HPDE6-E6E7 (cell line): ENCODE data around the gene AIP.
"Not testable (repeated sequence)": the region's sequence is repeated elsewhere in the genome, so short reads cannot be mapped to it uniquely, and the experiment has no call there.

ENCODE experiments used
- DNase-seq: peaks from one replicate; pipeline ENCODE4 v3.0.0; 2011; ENCODE audit warnings: missing footprints; ENCODE audit errors: extremely low spot score

The AIP gene

DNA sequence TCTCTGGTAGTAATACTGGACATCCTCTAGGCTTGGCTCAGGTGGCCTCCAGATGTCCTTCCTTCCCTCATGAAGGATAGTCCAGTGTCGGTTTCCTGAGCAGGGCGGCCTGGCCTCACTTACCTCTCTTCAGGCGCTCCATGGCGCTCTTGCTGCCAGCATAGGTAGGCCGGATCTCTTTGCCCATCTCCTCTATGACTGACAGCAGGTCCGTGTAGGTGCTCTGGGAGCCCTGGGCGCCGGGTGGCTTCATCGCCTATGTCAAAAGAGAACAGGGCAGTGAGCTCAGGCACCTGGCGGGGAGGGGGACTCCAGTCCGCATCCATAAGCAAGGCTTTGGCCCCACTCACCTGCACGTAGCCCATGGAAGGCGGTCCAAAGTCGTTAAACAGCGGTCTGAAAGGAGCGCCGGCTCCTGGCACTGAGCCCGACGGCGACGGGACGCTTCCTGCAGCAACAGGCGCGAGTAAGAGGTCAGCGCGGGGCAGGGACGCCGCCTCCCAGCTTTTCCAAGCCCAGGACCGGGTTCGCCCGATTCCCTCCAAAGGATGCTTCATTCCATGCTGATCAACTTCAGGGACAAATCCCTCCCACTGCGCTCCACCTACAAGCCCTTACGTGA is 24.5 kb downstream of the AIP start:
- no peak for DNase-seq

DNA sequence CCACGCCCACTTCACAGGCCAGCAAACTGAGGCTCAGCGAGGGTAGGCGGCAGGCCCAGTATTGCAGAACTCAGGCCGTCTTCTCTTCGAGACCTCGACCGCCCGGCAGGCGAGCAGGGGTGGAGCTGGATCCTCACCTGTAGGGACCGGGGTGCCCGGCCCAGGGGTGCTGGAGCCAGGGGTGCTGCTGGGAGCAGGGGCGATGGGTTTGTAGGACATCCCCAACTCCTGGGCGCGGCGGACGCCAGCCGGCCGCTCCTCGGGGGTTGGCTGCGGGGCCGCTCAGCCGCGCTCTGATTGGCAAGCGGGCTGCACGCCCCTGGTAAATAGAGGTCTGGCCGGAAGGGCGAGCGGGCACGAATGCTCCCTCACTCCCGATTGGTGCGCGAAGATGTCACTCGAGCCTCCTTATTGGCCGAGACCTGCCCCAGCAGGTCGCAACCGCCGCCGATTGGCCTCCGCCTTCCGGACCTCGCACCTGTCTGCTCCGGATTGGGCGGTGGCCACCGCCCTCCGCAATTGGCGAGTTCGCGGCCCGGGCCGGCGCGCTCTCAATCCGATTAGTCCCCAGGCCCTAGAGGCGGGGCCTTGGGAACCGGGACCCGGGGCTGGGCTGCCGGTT is 25.1 kb downstream of the AIP start, which contains the start of gene CDK2AP2:
TSS of gene CDK2AP2 (minus strand) at position 299 of the 622 bp plus-strand sequence. CDS start at position 219, 80 bp downstream.
- peak; percentile 95 for DNase-seq

DNA sequence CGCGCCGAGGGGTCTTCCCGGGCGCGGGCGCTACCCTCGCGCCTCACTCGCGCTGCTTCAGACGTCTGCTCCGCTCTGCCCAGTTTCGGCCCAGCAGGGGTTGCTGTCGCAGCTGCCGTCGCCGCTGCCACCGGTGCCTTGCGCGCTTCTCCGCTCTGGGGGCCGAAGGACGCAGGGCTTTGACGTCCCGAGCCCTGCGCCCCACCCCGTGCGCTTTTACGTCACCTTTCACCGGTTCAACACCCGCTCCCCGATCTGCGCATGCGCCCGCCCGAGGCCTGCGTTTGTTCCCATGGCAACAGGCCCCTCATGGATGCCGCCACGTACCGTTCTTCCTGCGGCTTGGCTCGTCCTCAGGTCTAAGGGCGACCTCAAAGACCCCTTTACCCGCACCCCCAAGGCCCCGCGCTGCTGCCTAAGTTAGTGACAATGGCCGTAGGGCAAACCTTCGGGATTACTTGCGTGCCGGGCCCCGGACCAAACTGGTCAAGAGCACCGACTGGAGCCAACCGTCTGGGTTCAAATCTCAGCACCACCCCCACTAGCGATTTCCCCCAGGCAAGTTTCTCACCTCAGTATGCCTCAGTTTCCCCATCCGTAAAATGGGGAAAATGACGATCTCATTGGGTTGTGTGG is 25.8 kb downstream of the AIP start:
- peak; percentile 99 for DNase-seq

GRCh38 chr11:67510023-67510345 is 27.2 kb downstream of the AIP start:
- no peak for DNase-seq

DNA sequence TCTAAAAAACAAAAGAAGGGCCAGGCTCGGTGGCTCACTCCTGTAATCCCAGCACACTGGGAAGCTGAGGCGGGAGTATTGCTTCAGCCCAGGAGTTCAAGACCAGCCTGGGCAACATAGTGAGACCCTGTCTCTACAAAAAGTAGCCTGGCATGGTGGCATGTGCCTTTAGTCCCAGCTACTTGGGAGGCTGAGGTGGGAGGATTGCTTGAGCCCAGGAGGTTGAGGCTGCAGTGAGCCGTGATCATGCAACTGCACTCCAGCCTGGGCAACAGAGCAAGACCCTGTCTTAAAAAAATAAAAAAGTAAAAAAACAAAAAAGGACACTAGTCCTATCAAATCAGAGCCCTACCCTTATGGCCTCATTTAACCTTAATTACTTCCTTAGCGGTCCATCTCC is 28.7 kb downstream of the AIP start:
- not testable (repeated sequence) for DNase-seq

- DNase-seq, result no peak
Observed at GRCh38 chr11:67514116-67514515, 31.3 kb downstream of the AIP start.

DNA sequence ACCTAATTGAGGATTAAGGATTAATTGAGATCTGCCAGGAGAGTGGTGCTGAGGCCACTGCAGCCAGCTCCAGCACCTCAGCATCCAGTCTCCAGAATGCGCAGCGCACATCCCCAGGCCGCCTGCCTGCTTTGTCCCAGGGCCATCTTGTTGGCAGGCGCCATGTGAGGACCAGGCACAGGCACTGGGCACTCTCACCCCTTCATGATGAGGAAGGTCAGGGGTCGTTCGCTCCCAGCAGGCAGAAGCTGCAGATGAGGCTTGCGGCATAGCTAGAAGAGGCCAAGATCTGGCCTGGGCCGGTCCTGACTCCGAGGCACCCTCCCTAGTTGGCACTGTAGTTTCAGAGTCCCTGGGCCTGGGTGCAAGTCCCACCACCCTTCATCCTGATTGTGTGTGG is 34.0 kb downstream of the AIP start:
- DNase-seq, result no peak

GRCh38 chr11:67517784-67518552 is 35.1 kb downstream of the AIP start:
- no peak for DNase-seq

GRCh38 chr11:67519726-67520125 is 36.9 kb downstream of the AIP start:
- DNase-seq, result no peak

DNA sequence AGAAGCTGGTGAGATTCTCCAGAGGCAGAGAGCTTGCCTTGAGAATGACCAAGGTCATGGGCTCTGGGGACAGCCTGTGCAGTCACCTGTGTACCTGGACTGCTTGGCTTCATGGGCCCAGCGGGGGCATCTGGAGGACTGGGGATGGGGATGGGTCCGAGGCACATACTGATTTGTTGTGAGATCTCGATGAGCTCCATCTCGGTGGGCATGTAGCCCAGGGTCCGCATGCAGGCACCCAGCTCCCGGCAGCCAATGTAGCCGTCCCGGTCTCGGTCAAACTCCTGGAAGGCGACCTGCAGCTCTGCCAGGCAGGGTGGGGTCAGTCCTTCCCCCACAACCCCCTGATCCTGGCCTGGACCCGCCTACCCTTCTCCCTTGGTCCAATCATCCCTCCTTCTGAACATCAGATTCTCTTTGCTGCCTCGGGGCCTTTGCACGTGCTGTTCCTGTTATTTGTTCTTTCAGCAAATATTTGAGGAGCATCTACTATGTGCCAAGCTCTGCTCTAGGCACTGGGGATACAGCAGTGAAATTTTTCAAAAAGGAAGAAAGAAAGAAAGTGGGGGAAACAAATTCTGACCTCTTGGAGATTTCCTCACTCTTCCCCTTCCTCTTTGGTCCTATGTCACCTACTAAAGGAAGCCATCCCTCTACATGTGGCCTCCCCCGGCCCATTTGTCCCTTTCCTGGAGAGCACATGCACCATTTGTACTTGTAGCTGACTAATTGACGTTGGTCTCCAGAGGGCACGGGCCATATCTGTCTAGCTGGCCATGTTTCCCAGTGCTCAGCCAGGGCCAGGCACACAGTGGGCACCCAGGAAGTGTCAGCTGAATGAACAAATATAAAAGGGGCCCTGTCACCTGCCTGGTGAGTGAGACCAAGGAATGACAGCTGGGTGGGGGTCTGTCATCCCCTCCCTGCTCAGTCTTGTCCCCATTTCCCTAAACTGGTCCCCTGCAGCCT is 38.3 kb downstream of the AIP start:
- no peak for DNase-seq

DNA sequence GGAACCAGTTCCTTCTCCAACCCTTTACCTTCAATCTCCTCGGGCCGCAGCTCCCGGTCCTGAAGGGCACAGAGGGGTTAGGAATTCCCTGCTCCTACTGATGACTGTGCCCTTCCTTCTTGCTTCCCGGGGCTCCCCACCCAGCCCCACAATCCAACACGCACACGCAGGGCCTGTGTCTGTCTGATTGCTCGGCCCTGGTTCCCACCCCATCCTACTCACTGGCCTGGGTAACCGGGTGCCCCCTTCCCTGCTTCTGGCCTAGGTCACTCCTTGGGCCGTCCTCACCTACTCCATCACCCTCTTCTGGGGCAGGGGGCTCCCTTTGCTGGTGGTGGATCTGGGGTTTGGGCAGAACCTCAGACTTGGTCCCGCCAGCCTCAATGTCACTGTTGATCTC is 39.1 kb downstream of the AIP start:
- no peak for DNase-seq

- no peak for DNase-seq
Observed at GRCh38 chr11:67522338-67522737, 39.5 kb downstream of the AIP start.

DNA sequence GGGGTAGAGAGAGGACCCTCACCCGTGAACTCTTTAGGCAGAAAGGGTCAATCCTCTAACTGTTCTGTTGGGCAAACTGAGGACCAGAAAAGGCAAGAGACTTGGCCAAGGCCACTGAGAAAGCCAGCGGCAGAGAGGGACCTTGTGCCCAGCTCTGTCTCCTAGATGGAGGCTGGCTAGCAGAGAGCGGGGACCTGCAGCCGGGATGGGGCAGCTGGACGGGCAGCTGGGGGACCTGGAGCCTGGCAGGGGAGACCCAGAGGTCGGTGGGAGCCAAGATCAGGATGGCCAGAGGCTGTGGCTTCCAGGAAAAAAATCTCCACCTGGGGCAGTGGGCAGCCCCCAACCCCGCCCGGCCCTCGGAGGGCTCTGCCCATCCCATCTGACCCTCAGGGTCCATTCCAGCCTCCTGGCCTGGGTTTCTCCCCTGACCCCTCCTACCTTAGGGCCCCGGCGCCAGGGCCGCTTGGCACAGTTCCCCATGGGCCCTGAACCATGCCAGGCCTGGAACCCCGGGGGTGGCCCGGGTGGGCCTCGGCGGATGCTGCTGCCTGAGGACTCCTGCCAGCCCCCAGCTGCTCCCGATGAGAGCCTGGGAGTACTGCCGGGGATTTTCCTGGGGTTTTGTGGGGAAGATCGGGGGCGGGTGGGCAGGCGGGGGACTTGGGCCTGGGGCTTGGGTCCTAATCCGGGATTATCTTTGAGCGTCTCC is 40.2 kb downstream of the AIP start, which contains the start of gene CABP2:
TSS of gene CABP2 (minus strand) at position 603 of the 712 bp plus-strand sequence. CDS start at position 483, 120 bp downstream.
- no peak for DNase-seq

DNA sequence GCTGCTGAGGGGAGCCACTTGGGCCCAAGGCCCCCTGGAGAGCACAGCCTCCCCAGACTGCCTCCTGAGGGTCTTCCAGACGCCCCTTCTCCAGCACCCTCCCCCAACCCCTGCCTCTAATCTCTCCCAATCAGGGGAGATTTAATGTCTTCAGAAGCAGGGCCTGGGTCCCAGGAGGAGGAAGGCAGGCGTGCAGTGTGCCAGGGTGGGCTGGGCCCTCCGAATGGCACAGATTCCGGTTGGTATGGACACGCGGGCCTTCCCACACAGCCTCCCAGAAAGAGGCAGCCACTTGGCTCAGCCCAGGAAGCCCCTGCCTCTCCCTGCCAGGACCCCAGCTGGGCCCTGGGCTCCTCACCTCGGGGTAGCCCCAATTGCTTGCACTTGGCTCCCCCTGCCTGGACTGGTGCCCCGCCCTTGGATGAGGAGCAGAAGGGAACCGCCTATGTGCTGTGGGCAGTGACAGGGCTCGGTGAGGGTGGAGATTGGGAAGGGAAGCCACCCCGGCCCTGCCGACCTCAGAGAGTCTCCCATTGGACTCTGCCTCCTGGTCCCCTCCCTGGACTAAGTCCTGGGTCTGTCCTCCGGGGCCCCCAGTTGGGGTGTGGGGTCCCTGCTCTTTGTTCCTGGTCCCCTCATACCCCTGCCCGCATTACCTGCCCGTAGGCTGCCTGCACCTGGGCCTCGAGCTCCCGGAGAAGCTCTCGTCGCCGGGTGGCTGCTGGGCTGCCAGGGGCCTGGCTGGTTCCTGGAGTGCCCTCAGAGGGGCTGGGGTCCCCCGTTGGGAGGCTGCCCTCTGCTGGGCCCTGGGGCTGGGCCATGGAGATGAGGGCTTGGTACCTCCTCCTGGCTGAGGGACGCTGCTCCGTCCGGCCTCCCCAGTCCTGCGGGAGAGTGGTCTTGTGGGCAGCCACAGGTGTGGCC is 41.0 kb downstream of the AIP start:
- no peak for DNase-seq

GRCh38 chr11:67524480-67524808 is 41.6 kb downstream of the AIP start:
- DNase-seq, result no peak

DNA sequence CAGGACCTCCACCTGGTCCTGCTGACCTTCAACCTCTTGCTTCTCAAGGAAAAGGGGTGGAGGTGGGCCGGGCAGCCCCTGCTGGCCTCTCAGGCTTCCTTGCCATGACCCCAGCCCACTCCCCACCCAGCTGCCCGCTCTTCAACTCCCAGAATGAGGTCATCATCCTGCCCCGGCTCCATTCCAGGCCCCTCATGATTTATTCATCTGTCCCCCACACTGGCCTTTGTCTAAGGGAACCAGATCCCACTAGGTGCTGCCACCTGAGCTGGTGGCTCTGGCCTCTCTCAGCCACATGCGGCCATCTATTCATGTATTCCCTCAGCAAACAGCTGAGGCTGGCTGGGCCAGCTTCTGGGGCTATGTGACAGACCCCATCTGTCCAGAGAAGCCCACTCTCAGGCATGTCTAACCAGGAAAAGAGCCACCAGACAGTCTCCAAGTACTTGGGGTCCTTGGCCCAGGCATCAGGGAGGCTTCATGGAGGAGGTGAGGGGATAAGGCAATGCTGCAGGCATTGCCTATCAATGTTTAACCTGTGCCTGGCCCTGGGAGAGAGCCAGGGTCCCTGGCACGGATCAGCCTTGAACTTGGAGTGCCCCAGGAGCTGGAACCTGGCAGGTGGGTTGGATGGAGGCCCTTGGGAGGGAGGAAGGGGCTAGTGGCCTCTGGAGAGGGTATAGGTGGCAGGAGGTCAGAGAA is 42.6 kb downstream of the AIP start:
- DNase-seq, result no peak

DNA sequence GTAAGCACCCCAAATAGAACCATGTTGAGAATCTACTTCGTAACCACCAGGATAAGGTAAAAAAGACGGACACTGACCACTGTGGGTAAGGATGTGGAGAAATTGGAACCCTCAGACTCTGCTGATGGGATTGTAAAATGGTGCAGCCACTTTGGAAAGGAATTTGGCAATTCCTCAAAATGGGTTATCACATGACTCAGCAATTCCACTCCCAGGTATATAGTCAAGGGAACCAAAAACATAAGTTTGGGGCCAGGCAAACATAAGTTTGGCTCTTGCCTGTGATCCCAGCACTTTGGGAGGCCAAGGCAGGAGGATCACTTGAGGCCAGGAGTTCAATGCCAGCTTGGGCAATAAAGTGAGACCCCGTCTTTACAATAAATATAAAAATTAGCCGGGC is 45.5 kb downstream of the AIP start:
- DNase-seq, result no peak

DNA sequence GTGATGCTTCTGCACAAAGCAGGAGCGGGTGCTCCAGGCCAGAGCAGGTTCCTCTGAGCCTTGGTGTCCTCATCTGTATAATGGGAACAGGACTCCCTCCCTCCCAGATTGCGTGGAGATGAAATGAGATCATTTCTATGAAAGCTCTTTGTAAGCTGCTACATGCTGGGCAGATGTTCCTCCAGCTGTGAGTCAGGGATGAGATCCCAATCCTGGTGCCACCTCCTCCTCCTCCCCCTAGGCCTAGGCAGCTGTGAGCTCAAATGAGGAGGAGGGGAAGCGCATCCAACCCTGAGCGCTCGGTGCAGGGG is 47.4 kb downstream of the AIP start:
- no peak for DNase-seq

GRCh38 chr11:67532889-67533288 is 50.1 kb downstream of the AIP start:
- no peak for DNase-seq
